Measurements from ENCODE around the gene PCID2. TPM values are rescaled to one million over a fixed set of nuclear protein-coding genes. Genes with fewer than 3 reads are reported as not detected.

The PCID2 gene
- total and polyA plus RNA-seq, 7 experiments from 2014 or later: 44.2 to 84.4 (median 77.1) TPM

GRCh38 chr13:113192279-113192678, 16.2 kb downstream of the PCID2 start:
- intact Hi-C loops (cut with micrococcal nuclease): no loop called here
- H3K36me3 ChIP-seq (ENCODE audit: control insufficient read depth in 2 of 3, insufficient read depth in 3 of 3, low read length in 3 of 3): peaks cover 19 to 74% (median 33%) of the 10 kb centered on the region in 3 experiments
- Mint-ChIP-seq H3K27ac (no peak overlapping the region), H3K4me3 (no peak overlapping the region), H3K9me3 (no peaks in the 10 kb centered on the region), H3K4me1 (peaks cover 0 to 15% (median 0%) of the 10 kb centered on the region in 7 donors), H3K36me3 (peaks cover 12 to 59% (median 33%) of the 10 kb centered on the region in 5 donors), H3K27me3 (no peaks in the 10 kb centered on the region)
- no peak for DNase-seq
- H3K27me3 ChIP-seq (ENCODE audit: control insufficient read depth in 2 of 2, insufficient read depth in 2 of 2, low read length in 2 of 2): no peaks in the 10 kb centered on the region
- CTCF ChIA-PET: interaction anchor here (0.6 kb wide), 1 partner anchor 27 kb away, joined by 3 read pairs; no protein-coding TSS in a partner anchor
- ATAC-seq: no peak
- H3K27ac ChIP-seq (ENCODE audit: low read depth, low read length): no peak overlapping the region
- H3K4me3 ChIP-seq (ENCODE audit: low read length): no peak overlapping the region
- H3K4me1 ChIP-seq (ENCODE audit: control insufficient read depth in 2 of 2, insufficient read depth in 2 of 2, low read length in 2 of 2): peaks cover 0 to 2% of the 10 kb centered on the region in 2 donors
- POLR2A ChIA-PET: no interaction called here
- no peaks in the 10 kb centered on the region for H3K9me3 ChIP-seq (ENCODE audit: control insufficient read depth in 2 of 3, low read length in 3 of 3)

GRCh38 chr13:113190181-113190580, 18.3 kb downstream of the PCID2 start:
- ATAC-seq (no peak), DNase-seq (no peak)
- peaks cover 6 to 53% (median 22%) of the 10 kb centered on the region in 3 experiments for H3K36me3 ChIP-seq (ENCODE audit: control insufficient read depth in 2 of 3, insufficient read depth in 3 of 3, low read length in 3 of 3)
- Mint-ChIP-seq H3K27me3 (no peaks in the 10 kb centered on the region), H3K9me3 (no peaks in the 10 kb centered on the region), H3K27ac (no peak overlapping the region), H3K4me3 (no peak overlapping the region), H3K36me3 (peaks cover 8 to 50% (median 25%) of the 10 kb centered on the region in 5 donors), H3K4me1 (peaks cover 7 to 32% (median 10%) of the 10 kb centered on the region in 7 donors)
- H3K27me3 ChIP-seq (ENCODE audit: control insufficient read depth in 2 of 2, insufficient read depth in 2 of 2, low read length in 2 of 2): no peaks in the 10 kb centered on the region
- intact Hi-C loops (cut with micrococcal nuclease): no loop called here
- no peaks in the 10 kb centered on the region for H3K9me3 ChIP-seq (ENCODE audit: control insufficient read depth in 2 of 3, low read length in 3 of 3)
- no peak overlapping the region for H3K4me3 ChIP-seq (ENCODE audit: low read length)
- H3K4me1 ChIP-seq (ENCODE audit: control insufficient read depth in 2 of 2, insufficient read depth in 2 of 2, low read length in 2 of 2): peaks cover 0 to 23% of the 10 kb centered on the region in 2 donors
- CTCF ChIA-PET: no interaction called here
- no peak overlapping the region for H3K27ac ChIP-seq (ENCODE audit: low read depth, low read length)
- POLR2A ChIA-PET: no interaction called here

- Mint-ChIP-seq H3K4me1 (peaks cover 13 to 39% (median 14%) of the 10 kb centered on the region in 7 donors), H3K27me3 (no peaks in the 10 kb centered on the region), H3K27ac (peak overlapping the region in 3 of 9 donors; percentile 20 to 94 (median 52)), H3K36me3 (peaks cover 12 to 51% (median 34%) of the 10 kb centered on the region in 5 donors), H3K9me3 (no peaks in the 10 kb centered on the region), H3K4me3 (no peak overlapping the region)
- no peaks in the 10 kb centered on the region for H3K9me3 ChIP-seq (ENCODE audit: control insufficient read depth in 2 of 3, low read length in 3 of 3)
- H3K36me3 ChIP-seq (ENCODE audit: control insufficient read depth in 2 of 3, insufficient read depth in 3 of 3, low read length in 3 of 3): peaks cover 5 to 47% (median 7%) of the 10 kb centered on the region in 3 experiments
- DNase-seq (no peak), ATAC-seq (no peak)
- CTCF ChIA-PET: interaction anchor here (0.5 kb wide), 1 partner anchor 201 kb away, joined by 3 read pairs; no protein-coding TSS in a partner anchor
- H3K4me3 ChIP-seq (ENCODE audit: low read length): no peak overlapping the region
- H3K27ac ChIP-seq (ENCODE audit: low read depth, low read length): no peak overlapping the region
- POLR2A ChIA-PET: interaction anchor here (0.6 to 1.8 kb wide), 3 partner anchors 9 to 65 kb away, joined by 3 to 6 read pairs (median 3); no protein-coding TSS in a partner anchor
- H3K27me3 ChIP-seq (ENCODE audit: control insufficient read depth in 2 of 2, insufficient read depth in 2 of 2, low read length in 2 of 2): no peaks in the 10 kb centered on the region
- intact Hi-C loops (cut with micrococcal nuclease): no loop called here
- H3K4me1 ChIP-seq (ENCODE audit: control insufficient read depth in 2 of 2, insufficient read depth in 2 of 2, low read length in 2 of 2): peaks cover 6 to 43% of the 10 kb centered on the region in 2 donors
These were observed 20.4 kb downstream of the PCID2 start for GRCh38 chr13:113187883-113188665.

- H3K4me3 Mint-ChIP-seq: peak overlapping the region in 2 of 10 donors; percentile 27 to 63
- Histone ChIP-seq H3K9me3 (ENCODE audit: control insufficient read depth in 2 of 3, low read length in 3 of 3) (no peaks in the 10 kb centered on the region), H3K27me3 (ENCODE audit: control insufficient read depth in 2 of 2, insufficient read depth in 2 of 2, low read length in 2 of 2) (no peaks in the 10 kb centered on the region), H3K4me1 (ENCODE audit: control insufficient read depth in 2 of 2, insufficient read depth in 2 of 2, low read length in 2 of 2) (peaks cover 6 to 46% of the 10 kb centered on the region in 2 donors), H3K36me3 (ENCODE audit: control insufficient read depth in 2 of 3, insufficient read depth in 3 of 3, low read length in 3 of 3) (peaks cover 5 to 42% (median 9%) of the 10 kb centered on the region in 3 experiments), H3K27ac (ENCODE audit: low read depth, low read length) (no peak overlapping the region), H3K4me3 (ENCODE audit: low read length) (no peak overlapping the region)
- peak overlapping the region in 4 of 9 donors; percentile 28 to 94 (median 56) for H3K27ac Mint-ChIP-seq
- peaks cover 12 to 53% (median 35%) of the 10 kb centered on the region in 5 donors for H3K36me3 Mint-ChIP-seq
- ChIA-PET POLR2A (interaction anchor here (1.6 to 1.8 kb wide), 2 partner anchors 20 to 22 kb away, joined by 6 to 9 read pairs; partner anchors contain the start of genes CUL4A and PCID2), CTCF (interaction anchor here (0.5 kb wide), 1 partner anchor 201 kb away, joined by 3 read pairs; no protein-coding TSS in a partner anchor)
- H3K27me3 Mint-ChIP-seq: no peaks in the 10 kb centered on the region
- ATAC-seq (peak; percentile 59), DNase-seq (no peak)
- peaks cover 13 to 42% (median 14%) of the 10 kb centered on the region in 7 donors for H3K4me1 Mint-ChIP-seq
- no peaks in the 10 kb centered on the region for H3K9me3 Mint-ChIP-seq
- intact Hi-C loops (cut with micrococcal nuclease): no loop called here
These were observed 21.2 kb downstream of the PCID2 start for GRCh38 chr13:113187263-113187669.

GRCh38 chr13:113186061-113186900, 22.2 kb downstream of the PCID2 start:
- Mint-ChIP-seq H3K4me3 (peak overlapping the region in 5 of 10 donors; percentile 10 to 59 (median 57)), H3K27ac (peak overlapping the region in 8 of 9 donors; percentile 40 to 94 (median 80)), H3K36me3 (peaks cover 12 to 55% (median 37%) of the 10 kb centered on the region in 5 donors), H3K27me3 (no peaks in the 10 kb centered on the region), H3K4me1 (peaks cover 13 to 49% (median 14%) of the 10 kb centered on the region in 7 donors), H3K9me3 (no peaks in the 10 kb centered on the region)
- no peak overlapping the region for H3K4me3 ChIP-seq (ENCODE audit: low read length)
- peak; percentile 62 for ATAC-seq
- ChIA-PET POLR2A (interaction anchor here (1.3 to 2.9 kb wide), 4 partner anchors 17 to 23 kb away, joined by 4 to 23 read pairs (median 8); partner anchors contain the start of genes CUL4A and PCID2), CTCF (interaction anchor here (0.7 kb wide), 1 partner anchor 87 kb away, joined by 3 read pairs; no protein-coding TSS in a partner anchor)
- DNase-seq: no peak
- no peak overlapping the region for H3K27ac ChIP-seq (ENCODE audit: low read depth, low read length)
- H3K36me3 ChIP-seq (ENCODE audit: control insufficient read depth in 2 of 3, insufficient read depth in 3 of 3, low read length in 3 of 3): peaks cover 5 to 47% (median 9%) of the 10 kb centered on the region in 3 experiments
- no peaks in the 10 kb centered on the region for H3K9me3 ChIP-seq (ENCODE audit: control insufficient read depth in 2 of 3, low read length in 3 of 3)
- H3K27me3 ChIP-seq (ENCODE audit: control insufficient read depth in 2 of 2, insufficient read depth in 2 of 2, low read length in 2 of 2): no peaks in the 10 kb centered on the region
- intact Hi-C loops (cut with micrococcal nuclease): no loop called here
- H3K4me1 ChIP-seq (ENCODE audit: control insufficient read depth in 2 of 2, insufficient read depth in 2 of 2, low read length in 2 of 2): peaks cover 6 to 49% of the 10 kb centered on the region in 2 donors

Measured in naive thymus-derived CD4-positive, alpha-beta T cell (primary cell).